ENCODE measurements around the gene NPAS3. TPM values are rescaled to one million over a fixed set of nuclear protein-coding genes. Genes with fewer than 3 reads are reported as not detected.

Gene NPAS3
- total RNA-seq, 1 experiment from 2014 or later = 0.36 TPM

DNA sequence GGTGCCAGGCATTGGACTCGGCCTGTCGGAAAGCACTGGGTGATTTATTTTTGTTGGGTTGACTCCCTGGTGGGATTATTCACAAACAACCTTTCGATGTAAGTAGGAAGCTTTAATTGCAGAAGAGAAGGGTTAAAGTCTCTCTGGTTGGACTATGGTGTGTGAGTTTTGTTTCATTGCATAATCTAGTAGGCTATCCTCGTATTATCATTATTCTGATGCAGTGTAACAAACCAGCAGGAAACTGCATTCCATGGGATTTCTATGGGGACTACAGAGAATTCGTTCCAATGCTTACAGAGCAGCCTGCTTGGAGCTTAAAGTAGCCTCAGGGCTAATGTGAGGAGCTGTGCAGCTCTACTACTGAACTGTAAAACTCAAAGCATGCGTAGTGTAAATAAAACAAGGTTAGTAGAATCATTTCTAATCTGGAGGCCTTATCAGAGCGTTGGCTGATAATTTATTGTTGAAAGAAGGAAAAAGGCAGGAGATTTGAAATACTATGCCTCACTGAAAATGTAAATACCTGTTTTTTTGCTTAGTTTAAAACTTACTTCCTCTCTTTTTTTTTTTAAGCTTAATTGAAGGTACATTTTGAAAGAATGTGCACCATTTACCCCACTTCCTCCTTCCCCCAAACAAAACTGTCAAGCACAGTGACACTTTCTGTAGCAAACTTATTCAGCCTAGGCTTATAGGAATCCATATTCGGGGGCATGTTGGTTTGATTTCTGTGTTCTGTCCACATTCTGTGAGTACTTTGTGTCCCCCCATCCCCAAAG, 226.7 kb downstream of the NPAS3 start:
- no peaks in the 10 kb centered on the region for H3K79me2 ChIP-seq (ENCODE audit: low read length)
- H3K9me3 ChIP-seq (ENCODE audit: low read length) = no peaks in the 10 kb centered on the region
- POLR2A ChIA-PET (ENCODE audit: unreplicated experiment) = interaction anchor here (0.6 to 0.7 kb wide), 2 partner anchors 9 to 1635 kb away, joined by 3 read pairs; no protein-coding TSS in a partner anchor
- peak; percentile 70 for ATAC-seq
- no peak for TF ChIP-seq CTCF (conservative IDR thresholded peaks at IDR 0.05; ENCODE audit: low read depth, low read length)
- TF ChIP-seq EZH2phosphoT487 (IDR thresholded peaks at IDR 0.05; ENCODE audit: borderline replicate concordance, low read length) = no peak
- CTCF ChIA-PET = no interaction called here
- H3F3A ChIP-seq (ENCODE audit: low read length, unreplicated experiment) = no peaks in the 10 kb centered on the region
- peaks cover 3% of the 10 kb centered on the region; the same call in 1 of the 2 replicates for H3K27me3 ChIP-seq (ENCODE audit: low read length)
- H3K27ac ChIP-seq (ENCODE audit: low read length) = no peak overlapping the region
- no TSS peak for BruUV-seq (replicated peaks)
- H3K9ac ChIP-seq (ENCODE audit: low read length) = no peak overlapping the region
- H3K4me1 ChIP-seq (ENCODE audit: insufficient read depth, low read length) = peaks cover 13% of the 10 kb centered on the region
- DNase-seq = peak; percentile 57
- intact Hi-C loops (cut with micrococcal nuclease) = loop anchor here (5.0 kb wide), 1 partner anchor 223 kb away; no protein-coding TSS in a partner anchor
- H3K4me3 ChIP-seq (ENCODE audit: low read length) = no peak overlapping the region
- no peaks in the 10 kb centered on the region for H4K20me1 ChIP-seq (ENCODE audit: low read length)
- H3K36me3 ChIP-seq (ENCODE audit: low read depth, low read length) = no peaks in the 10 kb centered on the region
- H2AFZ ChIP-seq (ENCODE audit: low read length) = no peak overlapping the region
- H3K4me2 ChIP-seq (ENCODE audit: low read length) = no peak overlapping the region
- H3K9me2 ChIP-seq (replicated peaks; ENCODE audit: low read length) = no peaks in the 10 kb centered on the region

GRCh38 chr14:33165926-33166289, 227.2 kb downstream of the NPAS3 start:
- Histone ChIP-seq H3K79me2 (ENCODE audit: low read length) (no peaks in the 10 kb centered on the region), H3K4me1 (ENCODE audit: insufficient read depth, low read length) (peaks cover 13% of the 10 kb centered on the region), H3K27me3 (ENCODE audit: low read length) (peaks cover 3% of the 10 kb centered on the region; the same call in 1 of the 2 replicates), H3K9me2 (replicated peaks; ENCODE audit: low read length) (no peaks in the 10 kb centered on the region), H2AFZ (ENCODE audit: low read length) (no peak overlapping the region), H3K36me3 (ENCODE audit: low read depth, low read length) (no peaks in the 10 kb centered on the region), H3F3A (ENCODE audit: low read length, unreplicated experiment) (no peaks in the 10 kb centered on the region), H4K20me1 (ENCODE audit: low read length) (no peaks in the 10 kb centered on the region), H3K9me3 (ENCODE audit: low read length) (no peaks in the 10 kb centered on the region), H3K9ac (ENCODE audit: low read length) (no peak overlapping the region), H3K4me3 (ENCODE audit: low read length) (no peak overlapping the region), H3K27ac (ENCODE audit: low read length) (no peak overlapping the region), H3K4me2 (ENCODE audit: low read length) (no peak overlapping the region)
- ChIA-PET POLR2A (ENCODE audit: unreplicated experiment) (interaction anchor here (0.6 kb wide), 1 partner anchor 9 kb away, joined by 3 read pairs; no protein-coding TSS in a partner anchor), CTCF (no interaction called here)
- no TSS peak for BruUV-seq (replicated peaks)
- DNase-seq (peak; percentile 3), ATAC-seq (no peak)
- intact Hi-C loops (cut with micrococcal nuclease) = loop anchor here (5.0 kb wide), 1 partner anchor 224 kb away; no protein-coding TSS in a partner anchor
- TF ChIP-seq CTCF (conservative IDR thresholded peaks at IDR 0.05; ENCODE audit: low read depth, low read length) = no peak
- TF ChIP-seq EZH2 (IDR thresholded peaks at IDR 0.05; ENCODE audit: low read length, unreplicated experiment) = no peak
- no peak for TF ChIP-seq EZH2phosphoT487 (IDR thresholded peaks at IDR 0.05; ENCODE audit: borderline replicate concordance, low read length)

GRCh38 chr14:33175951-33176350, 237.3 kb downstream of the NPAS3 start:
- ATAC-seq (no peak), DNase-seq (no peak)
- no peaks in the 10 kb centered on the region for H3K9me2 ChIP-seq (replicated peaks; ENCODE audit: low read length)
- no peak overlapping the region for H2AFZ ChIP-seq (ENCODE audit: low read length)
- H3K36me3 ChIP-seq (ENCODE audit: low read depth, low read length) = no peaks in the 10 kb centered on the region
- no peaks in the 10 kb centered on the region for H3K79me2 ChIP-seq (ENCODE audit: low read length)
- no TSS peak for BruUV-seq (replicated peaks)
- TF ChIP-seq EZH2 (IDR thresholded peaks at IDR 0.05; ENCODE audit: low read length, unreplicated experiment) (no peak), CTCF (conservative IDR thresholded peaks at IDR 0.05; ENCODE audit: low read depth, low read length) (no peak), EZH2phosphoT487 (IDR thresholded peaks at IDR 0.05; ENCODE audit: borderline replicate concordance, low read length) (no peak)
- no peaks in the 10 kb centered on the region for H3K4me1 ChIP-seq (ENCODE audit: insufficient read depth, low read length)
- no peaks in the 10 kb centered on the region for H3K9me3 ChIP-seq (ENCODE audit: low read length)
- CTCF ChIA-PET = no interaction called here
- intact Hi-C loops (cut with micrococcal nuclease) = no loop called here
- no peak overlapping the region for H3K4me2 ChIP-seq (ENCODE audit: low read length)
- no peaks in the 10 kb centered on the region for H4K20me1 ChIP-seq (ENCODE audit: low read length)
- no peaks in the 10 kb centered on the region for H3F3A ChIP-seq (ENCODE audit: low read length, unreplicated experiment)
- POLR2A ChIA-PET (ENCODE audit: unreplicated experiment) = no interaction called here
- H3K4me3 ChIP-seq (ENCODE audit: low read length) = no peak overlapping the region
- H3K27me3 ChIP-seq (ENCODE audit: low read length) = no peaks in the 10 kb centered on the region
- no peak overlapping the region for H3K9ac ChIP-seq (ENCODE audit: low read length)
- H3K27ac ChIP-seq (ENCODE audit: low read length) = no peak overlapping the region

Data from PC-3 (cell line).